ENCODE measurements around the gene CENPS.
A peak's percentile ranks its signal among the peaks of the same experiment; 100 is the strongest.
"Not testable (repeated sequence)": the region's sequence is repeated elsewhere in the genome, so short reads cannot be mapped to it uniquely, and the experiment has no call there.

The CENPS gene

GRCh38 chr1:10430216-10431069 lies at the start of gene CENPS:
CENPS (plus strand) TSS chr1:10430433; CDS start chr1:10430518, 85 bp downstream.
- DNase-seq (ENCODE audit: low read depth) = peak; percentile 86

- no peak for DNase-seq (ENCODE audit: low read depth)
Measured at GRCh38 chr1:10380594-10381275, 49.5 kb upstream of the CENPS start.

- DNase-seq (ENCODE audit: low read depth) = no peak
Measured at GRCh38 chr1:10383630-10384029, 46.6 kb upstream of the CENPS start.

- no peak for DNase-seq (ENCODE audit: low read depth)
Measured at GRCh38 chr1:10384219-10384618, 46.0 kb upstream of the CENPS start.

- DNase-seq (ENCODE audit: low read depth) = no peak
Measured at GRCh38 chr1:10386761-10387676, 43.2 kb upstream of the CENPS start.

- no peak for DNase-seq (ENCODE audit: low read depth)
Measured at GRCh38 chr1:10387677-10388386, 42.4 kb upstream of the CENPS start.

- no peak for DNase-seq (ENCODE audit: low read depth)
Measured at GRCh38 chr1:10388387-10388715, 41.9 kb upstream of the CENPS start.

GRCh38 chr1:10389271-10389973 lies 40.8 kb upstream of the CENPS start:
- DNase-seq (ENCODE audit: low read depth) = no peak

GRCh38 chr1:10396870-10397269 lies 33.4 kb upstream of the CENPS start:
- DNase-seq (ENCODE audit: low read depth) = no peak

GRCh38 chr1:10398278-10398733 lies 31.9 kb upstream of the CENPS start:
- DNase-seq (ENCODE audit: low read depth) = no peak

GRCh38 chr1:10398734-10399443 lies 31.3 kb upstream of the CENPS start, which contains the start of gene PGD:
PGD (plus strand) TSS chr1:10399064; CDS start chr1:10399118, 54 bp downstream.
- peak; percentile 97 for DNase-seq (ENCODE audit: low read depth)

GRCh38 chr1:10399444-10399941 lies 30.7 kb upstream of the CENPS start:
- DNase-seq (ENCODE audit: low read depth) = no peak

- DNase-seq (ENCODE audit: low read depth) = no peak
Measured at GRCh38 chr1:10400013-10400412, 30.2 kb upstream of the CENPS start.

GRCh38 chr1:10401281-10401680 lies 29.0 kb upstream of the CENPS start:
- no peak for DNase-seq (ENCODE audit: low read depth)

- DNase-seq (ENCODE audit: low read depth) = no peak
Measured at GRCh38 chr1:10402729-10403274, 27.4 kb upstream of the CENPS start.

- DNase-seq (ENCODE audit: low read depth) = no peak
Measured at GRCh38 chr1:10407201-10407600, 23.0 kb upstream of the CENPS start.

GRCh38 chr1:10415211-10415930 lies 14.9 kb upstream of the CENPS start:
- DNase-seq (ENCODE audit: low read depth) = no peak

- not testable (repeated sequence) for DNase-seq (ENCODE audit: low read depth)
Measured at GRCh38 chr1:10415967-10416366, 14.3 kb upstream of the CENPS start.

GRCh38 chr1:10418741-10419140 lies 11.5 kb upstream of the CENPS start:
- not testable (repeated sequence) for DNase-seq (ENCODE audit: low read depth)

Data from stimulated activated CD8-positive, alpha-beta memory T cell treated with anti-CD3 and anti-CD28 coated beads, Interleukin-7, amount 100 ng/mL, for 24 hours (primary cell).